Panc1 (cell line): ENCODE data around the gene SLIT1. TPM values are rescaled to one million over a fixed set of nuclear protein-coding genes. Genes with fewer than 3 reads are reported as not detected.

Experiments
- ATAC-seq: fragments of 200-7000 bp; cut with Tn5 transposase; 2 replicates; pipeline ENCODE4 v1.9.1; 2020; ENCODE audit warnings: mild to moderate bottlenecking, moderate library complexity
- BruUV-seq: library from RNA; stranded (reverse); fragments of 400-500 nt; replicated peaks from 2 replicates; lab custom pipeline; 2021; lab: Mats Ljungman, UMichigan
- CTCF ChIA-PET: fragments of 300-600 bp; sonication (Branson Sonifier 250); formaldehyde crosslinking; loops from one replicate; lab custom pipeline; 2022; ENCODE audit warnings: antibody characterized with exemption; lab: Charles Lee
- POLR2A ChIA-PET: fragments of 300-600 bp; sonication (Branson Sonifier 250); formaldehyde crosslinking; loops from one replicate; lab custom pipeline; 2022; ENCODE audit warnings: antibody characterized with exemption; lab: Charles Lee
- DNase-seq: peaks from one replicate; pipeline ENCODE4 v3.0.0-alpha.2; 2010; ENCODE audit warnings: low read depth, low spot score
- H3K27ac ChIP-seq: 2 replicates; pipeline ENCODE4 v1.5.1; 2011; ENCODE audit warnings: mild to moderate bottlenecking, low read length, inconsistent platforms
- H3K27me3 ChIP-seq: fragments of 200-500 bp; sonication (Bioruptor generic); 2 replicates; pipeline ENCODE4 v1.6.0; 2014; ENCODE audit warnings: low read length, inconsistent platforms; ENCODE audit not compliant: control insufficient read depth, insufficient read depth
- H3K36me3 ChIP-seq: fragments of 200-500 bp; sonication (Bioruptor generic); 2 replicates; pipeline ENCODE4 v1.5.1; 2014; ENCODE audit warnings: inconsistent platforms, mild to moderate bottlenecking, low read length, moderate library complexity; ENCODE audit not compliant: control insufficient read depth, insufficient read depth
- H3K4me1 ChIP-seq: 2 replicates; pipeline ENCODE4 v1.5.1; 2011; ENCODE audit warnings: inconsistent platforms, mild to moderate bottlenecking, low read length, moderate library complexity; ENCODE audit not compliant: control insufficient read depth, insufficient read depth
- H3K4me3 ChIP-seq, 2 experiments: 2 replicates each; pipeline ENCODE4 v1.5.1; 2011 to 2012; ENCODE audit warnings: low read depth in 2 of 2, low read length in 2 of 2, mild to moderate bottlenecking in 2 of 2, inconsistent platforms in 1 of 2, moderate library complexity in 1 of 2
- H3K9me3 ChIP-seq: fragments of 200-500 bp; sonication (Bioruptor generic); 2 replicates; pipeline ENCODE4 v1.5.1; 2014; ENCODE audit warnings: low read depth, mild to moderate bottlenecking, inconsistent platforms, low read length, moderate library complexity; ENCODE audit not compliant: control insufficient read depth, insufficient read depth
- CTCF ChIP-seq: fragments of 450-650 bp; IDR thresholded peaks from 2 replicates; pipeline ENCODE4 v1.5.1; 2017; ENCODE audit warnings: mild to moderate bottlenecking
- POLR2AphosphoS5 ChIP-seq: IDR thresholded peaks from 2 replicates; pipeline ENCODE4 v1.6.1; 2012; ENCODE audit warnings: mild to moderate bottlenecking, low read depth, low read length, moderate library complexity
- REST ChIP-seq, 2 experiments: IDR thresholded peaks; 2 replicates each; pipeline ENCODE4 v1.6.1; 2011 to 2012; ENCODE audit warnings: low read depth in 2 of 2, control low read depth in 1 of 2, low read length in 1 of 2, mild to moderate bottlenecking in 1 of 2, moderate library complexity in 1 of 2; ENCODE audit not compliant: insufficient read depth in 1 of 2
- SIN3A ChIP-seq: IDR thresholded peaks from 2 replicates; pipeline ENCODE4 v1.6.1; 2012; ENCODE audit warnings: low read depth, mild to moderate bottlenecking, low read length, moderate library complexity, borderline replicate concordance; ENCODE audit not compliant: insufficient read depth
- TCF7L2 ChIP-seq: IDR thresholded peaks from 2 replicates; pipeline ENCODE4 v1.6.1; 2011; ENCODE audit warnings: mild to moderate bottlenecking, low read depth, low read length, inconsistent platforms
- in situ Hi-C: cut with HindIII; loops from 2 replicates; pipeline ENCODE4 v1.10.0; 2016; ENCODE audit warnings: low sequenced_read_pairs, low pct_unique_long_range_greater_than_20kb
- intact Hi-C: fragments of 100-400 bp; cut with micrococcal nuclease; formaldehyde crosslinking; loops from one replicate; pipeline ENCODE4 v1.10.0; 2022; ENCODE audit not compliant: unreplicated experiment
- total RNA-seq: library from RNA; stranded (reverse); gene quantifications from one replicate; pipeline ENCODE4 v1.2.1, GENCODE V29; 2021; ENCODE audit not compliant: unreplicated experiment

Gene SLIT1
- total RNA-seq, 1 experiment from 2014 or later = 2.6 TPM

- in situ Hi-C loops (loop anchor here (5.0 kb wide), 1 partner anchor 33 kb away; no protein-coding TSS in a partner anchor), intact Hi-C loops (no loop called here)
- POLR2A ChIA-PET = no interaction called here
- DNase-seq (no peak), ATAC-seq (no peak)
- H3K4me3 ChIP-seq = no peak overlapping the region
- TF ChIP-seq CTCF (no peak), TCF7L2 (no peak), POLR2AphosphoS5 (no peak), SIN3A (no peak), REST (IDR thresholded peaks at IDR 0.05; ENCODE audit: insufficient read depth in 1 of 2, low read depth in 2 of 2, low read length in 1 of 2) (no peak)
- BruUV-seq = no TSS peak
- H3K27me3 ChIP-seq = no peaks in the 10 kb centered on the region
- CTCF ChIA-PET = interaction anchor here (1.0 kb wide), 1 partner anchor 88 kb away, joined by 3 read pairs; no protein-coding TSS in a partner anchor
- H3K4me1 ChIP-seq = no peaks in the 10 kb centered on the region
- H3K9me3 ChIP-seq = no peaks in the 10 kb centered on the region
- no peak overlapping the region for H3K27ac ChIP-seq
- peaks cover 9% of the 10 kb centered on the region; the same call in 1 of the 2 replicates for H3K36me3 ChIP-seq
Measured at GRCh38 chr10:96949039-96949683, 236.6 kb downstream of the SLIT1 start.

Other genes with a start within 250 kb of the SLIT1 start
- 28.9 TPM for gene ARHGAP19, start 106.7 kb upstream of the SLIT1 start, total RNA-seq
- gene FRAT1, start 133.3 kb upstream of the SLIT1 start, total RNA-seq = 5.3 TPM
- 16.7 TPM for gene FRAT2, start 148.8 kb upstream of the SLIT1 start, total RNA-seq
- 94.9 TPM for gene RRP12, start 215.4 kb upstream of the SLIT1 start, total RNA-seq
- gene PGAM1, start 240.2 kb upstream of the SLIT1 start, total RNA-seq = 726 TPM